ENCODE measurements around the gene DGLUCY. TPM values are rescaled to one million over a fixed set of nuclear protein-coding genes. Genes with fewer than 3 reads are reported as not detected.

The DGLUCY gene
- total and polyA plus RNA-seq, 2 of the 8 experiments (the other 6 are each of a cell fraction or from before 2014, with no cell fraction given) = 24.9 to 31.8 TPM

GRCh38 chr14:91232052-91232451, 118.2 kb downstream of the DGLUCY start:
- Histone ChIP-seq H2BK20ac (ENCODE audit: low read length) (no peak overlapping the region), H3K36me3 (ENCODE audit: control insufficient read depth in 2 of 4, insufficient read depth in 4 of 4, low read length in 3 of 4) (no peaks in the 10 kb centered on the region)
- WGBS, 2 experiments (ENCODE audit: extremely low coverage in 1 of 2, insufficient coverage in 1 of 2, insufficient read length in 1 of 2, insufficient replicate concordance in 2 of 2, low coverage in 1 of 2, low lambda C conversion rate in 2 of 2, missing lambda C conversion rate in 1 of 2) = 86% methylated on average over 2 of the region's 2 CpGs; no CpG with 5 or more reads in 1 of the 2 experiments
- TF ChIP-seq FOSL1 (IDR thresholded peaks at IDR 0.05; ENCODE audit: insufficient read depth, low read depth, low read length) (no peak), POLR2A (IDR thresholded peaks at IDR 0.05; ENCODE audit: control extremely low read depth in 1 of 2, low read depth in 2 of 2, low read length in 2 of 2) (no peak), ZNF274 (IDR thresholded peaks at IDR 0.05; ENCODE audit: borderline replicate concordance, extremely low read depth, low read length) (no peak), NANOG (IDR thresholded peaks at IDR 0.05; ENCODE audit: insufficient read depth, low read depth, low read length, poor library complexity, severe bottlenecking) (no peak), TAF7 (optimal IDR thresholded peaks at IDR 0.05; ENCODE audit: borderline replicate concordance, low read depth, low read length) (no peak), MAX (IDR thresholded peaks at IDR 0.05) (no peak), ATF3 (IDR thresholded peaks at IDR 0.05; ENCODE audit: insufficient read depth, low read depth, low read length) (no peak), SUZ12 (IDR thresholded peaks at IDR 0.05; ENCODE audit: low read length) (no peak), CBX5 (IDR thresholded peaks at IDR 0.05; ENCODE audit: low read depth, low read length) (no peak), JUN (IDR thresholded peaks at IDR 0.05; ENCODE audit: low read depth, low read length) (no peak), MAFK (IDR thresholded peaks at IDR 0.05; ENCODE audit: low read depth, low read length) (no peak), SIX5 (IDR thresholded peaks at IDR 0.05; ENCODE audit: low read depth, low read length) (no peak), SAP30 (IDR thresholded peaks at IDR 0.05; ENCODE audit: insufficient read depth, insufficient replicate concordance, low read length) (no peak), TAF1 (IDR thresholded peaks at IDR 0.05; ENCODE audit: low read depth, low read length) (no peak)

More at GRCh38 chr14:91232052-91232451, 118.2 kb downstream of the DGLUCY start:
- Histone ChIP-seq H3K23ac (ENCODE audit: insufficient read length) (no peak overlapping the region), H4K5ac (ENCODE audit: insufficient read length, low read depth, low read length) (no peak overlapping the region), H3K27ac (ENCODE audit: low read depth, low read length) (no peak overlapping the region), H3K56ac (replicated peaks; ENCODE audit: insufficient read length, low read depth, low read length) (no peak overlapping the region), H2BK15ac (ENCODE audit: low read length) (no peak overlapping the region), H3K4me2 (ENCODE audit: insufficient read depth in 1 of 2, low read depth in 2 of 2, low read length in 2 of 2) (no peak overlapping the region), H4K8ac (ENCODE audit: extremely low read depth, insufficient read depth, low read length) (no peak overlapping the region), H2BK5ac (ENCODE audit: low read depth, low read length) (no peak overlapping the region), H3K4me1 (replicated peaks in 1 of 4; ENCODE audit: control insufficient read depth in 3 of 4, insufficient read depth in 4 of 4, low read length in 3 of 4) (peaks cover 0 to 10% (median 6%) of the 10 kb centered on the region in 4 experiments; a peak in 6 of 7 replicates), H3K4me3 (ENCODE audit: extremely low read depth in 1 of 4, insufficient read depth in 2 of 4, low read depth in 3 of 4, low read length in 4 of 4) (no peak overlapping the region), H2AFZ (ENCODE audit: low read length) (no peak overlapping the region), H3K23me2 (ENCODE audit: low read depth, low read length) (no peaks in the 10 kb centered on the region), H3K14ac (ENCODE audit: insufficient read length) (no peak overlapping the region), H3K27me3 (replicated peaks in 1 of 4; ENCODE audit: control insufficient read depth in 3 of 4, extremely low read depth in 1 of 4, insufficient read depth in 3 of 4, low read length in 3 of 4) (peaks cover 0 to 2% (median 0%) of the 10 kb centered on the region in 4 experiments; a peak in 1 of 7 replicates), H3K79me1 (ENCODE audit: low read depth, low read length) (no peaks in the 10 kb centered on the region), H2AK5ac (ENCODE audit: low read depth, low read length) (no peak overlapping the region), H3K9ac (replicated peaks in 1 of 4; ENCODE audit: extremely low read depth in 1 of 4, low read depth in 3 of 4, low read length in 3 of 4) (no peak overlapping the region), H2BK120ac (replicated peaks; ENCODE audit: low read depth, low read length) (no peak overlapping the region), H3K18ac (ENCODE audit: extremely low read depth, low read length) (no peak overlapping the region), H2BK12ac (ENCODE audit: low read depth, low read length) (no peak overlapping the region), H4K91ac (replicated peaks; ENCODE audit: insufficient read length, low read length) (no peak overlapping the region), H4K20me1 (replicated peaks in 1 of 2; ENCODE audit: control insufficient read depth in 1 of 2, insufficient read depth in 2 of 2, low read length in 2 of 2) (no peaks in the 10 kb centered on the region), H3K79me2 (ENCODE audit: control insufficient read depth in 1 of 2, insufficient read depth in 2 of 2, low read length in 2 of 2) (no peaks in the 10 kb centered on the region), H3K9me3 (ENCODE audit: insufficient read depth in 2 of 2, low read depth in 1 of 2, low read length in 1 of 2) (peaks cover 5 to 7% of the 10 kb centered on the region in 2 experiments; a peak in 3 of 4 replicates), H3K4ac (replicated peaks; ENCODE audit: insufficient read length, low read depth, low read length) (no peak overlapping the region)
- FAIRE-seq (no peak), DNase-seq (ENCODE audit: low read depth in 1 of 2, low spot score in 2 of 2) (no peak)
- ChIA-PET POLR2A (ENCODE audit: partially characterized antibody) (no interaction called here), CTCF (ENCODE audit: partially characterized antibody) (no interaction called here)
